Subcutaneous adipose tissue (tissue), 4 donors: ENCODE measurements around the gene CCL20. TPM values are rescaled to one million over a fixed set of nuclear protein-coding genes. Genes with fewer than 3 reads are reported as not detected.

Experiments used
- CTCF ChIP-seq: fragments of 450-650 bp; IDR thresholded peaks from one replicate; pipeline ENCODE4 v1.5.1; 2016; ENCODE audit warnings: low read depth, mild to moderate bottlenecking, control low read depth, antibody characterized with exemption, moderate library complexity
- total RNA-seq, 4 donors: library from RNA; depleted of rRNA; stranded (reverse); fragments of >200 nt; gene quantifications; one replicate each; pipeline ENCODE4 v1.1.0, GENCODE V29; 2016

The CCL20 gene
- total RNA-seq, 4 donors from 2014 or later: 1.9 TPM; not detected in 3

- TF ChIP-seq CTCF: no peak
Measured at GRCh38 chr2:227848146-227848545, 34.5 kb downstream of the CCL20 start.

- no peak for TF ChIP-seq CTCF
Measured at GRCh38 chr2:227848586-227848985, 34.9 kb downstream of the CCL20 start.

- TF ChIP-seq CTCF: no peak
Measured at GRCh38 chr2:227849906-227850305, 36.3 kb downstream of the CCL20 start.

GRCh38 chr2:227853204-227853629 lies 39.6 kb downstream of the CCL20 start:
- no peak for TF ChIP-seq CTCF

GRCh38 chr2:227853765-227854271 lies 40.2 kb downstream of the CCL20 start:
- no peak for TF ChIP-seq CTCF

GRCh38 chr2:227855440-227855839 lies 41.8 kb downstream of the CCL20 start:
- TF ChIP-seq CTCF: no peak

GRCh38 chr2:227856697-227857096 lies 43.1 kb downstream of the CCL20 start:
- TF ChIP-seq CTCF: no peak
